Smooth muscle cell (in vitro differentiated cells): Measurements from ENCODE around the gene PSAPL1. TPM values are rescaled to one million over a fixed set of nuclear protein-coding genes. Genes with fewer than 3 reads are reported as not detected.

Source experiments
- DNase-seq: peaks from one replicate; lab custom pipeline; 2025; ENCODE audit not compliant: unreplicated experiment; lab: John Stamatoyannopoulos, UW
- H2AFZ ChIP-seq: fragments of 200-600 bp; sonication (generic); 2 replicates; pipeline ENCODE4 v1.6.0; 2016; ENCODE audit warnings: antibody characterized with exemption, low read depth, mild to moderate bottlenecking
- H3F3A ChIP-seq: fragments of 200-600 bp; sonication (generic); 2 replicates; pipeline ENCODE4 v1.6.0; 2017; ENCODE audit warnings: antibody characterized with exemption, low read depth
- H3K27ac ChIP-seq: fragments of 200-600 bp; sonication (generic); 2 replicates; pipeline ENCODE4 v1.5.1; 2016; ENCODE audit warnings: low read depth, mild to moderate bottlenecking
- H3K27me3 ChIP-seq: fragments of 200-600 bp; sonication (generic); 2 replicates; pipeline ENCODE4 v1.6.1; 2016; ENCODE audit warnings: low read depth, mild to moderate bottlenecking
- H3K36me3 ChIP-seq: fragments of 200-600 bp; sonication (generic); 2 replicates; pipeline ENCODE4 v1.5.1; 2016; ENCODE audit warnings: low read depth
- H3K4me1 ChIP-seq: fragments of 200-600 bp; sonication (generic); 2 replicates; pipeline ENCODE4 v1.5.1; 2016; ENCODE audit warnings: low read depth
- H3K4me2 ChIP-seq: fragments of 200-600 bp; sonication (generic); 2 replicates; pipeline ENCODE4 v1.6.0; 2016; ENCODE audit warnings: mild to moderate bottlenecking
- H3K4me3 ChIP-seq: fragments of 200-600 bp; sonication (generic); 2 replicates; pipeline ENCODE4 v1.5.1; 2016; ENCODE audit warnings: mild to moderate bottlenecking
- H3K79me2 ChIP-seq: fragments of 200-600 bp; sonication (generic); 2 replicates; pipeline ENCODE4 v1.6.0; 2016; ENCODE audit warnings: low read depth, mild to moderate bottlenecking
- H3K9ac ChIP-seq: fragments of 200-600 bp; sonication (generic); 2 replicates; pipeline ENCODE4 v1.6.0; 2016; ENCODE audit warnings: low read depth
- H3K9me3 ChIP-seq: fragments of 200-600 bp; sonication (generic); replicated peaks from 2 replicates; pipeline ENCODE4 v1.5.1; 2016; ENCODE audit warnings: low read depth
- H4K20me1 ChIP-seq: fragments of 200-600 bp; sonication (generic); 2 replicates; pipeline ENCODE4 v1.6.0; 2016; ENCODE audit warnings: low read depth
- CTCF ChIP-seq: fragments of 200-600 bp; sonication (generic); IDR thresholded peaks from 2 replicates; pipeline ENCODE4 v1.5.1; 2017; ENCODE audit warnings: borderline replicate concordance, mild to moderate bottlenecking, antibody characterized with exemption; ENCODE audit not compliant: insufficient read depth, poor library complexity, severe bottlenecking
- WGBS: methylation state at CpG from one replicate; pipeline ENCODE4 v1.1.7; 2016; ENCODE audit warnings: low lambda C conversion rate; 5-methylcytosine and 5-hydroxymethylcytosine counted together
- polyA plus RNA-seq: library from polyadenylated mRNA; unstranded; fragments of >200 nt; fragmentation: Nextera tagmentation; extraction: Ambion mirVana; gene quantifications from 2 replicates; pipeline ENCODE4 v1.2.1, GENCODE V29; 2016
- total RNA-seq: library from RNA; depleted of rRNA; stranded (reverse); fragments of >200 nt; gene quantifications from 2 replicates; pipeline ENCODE4 v1.2.3, GENCODE V29; 2014

PSAPL1 gene
- total and polyA plus RNA-seq, 2 experiments from 2014 or later, result not detected

DNA sequence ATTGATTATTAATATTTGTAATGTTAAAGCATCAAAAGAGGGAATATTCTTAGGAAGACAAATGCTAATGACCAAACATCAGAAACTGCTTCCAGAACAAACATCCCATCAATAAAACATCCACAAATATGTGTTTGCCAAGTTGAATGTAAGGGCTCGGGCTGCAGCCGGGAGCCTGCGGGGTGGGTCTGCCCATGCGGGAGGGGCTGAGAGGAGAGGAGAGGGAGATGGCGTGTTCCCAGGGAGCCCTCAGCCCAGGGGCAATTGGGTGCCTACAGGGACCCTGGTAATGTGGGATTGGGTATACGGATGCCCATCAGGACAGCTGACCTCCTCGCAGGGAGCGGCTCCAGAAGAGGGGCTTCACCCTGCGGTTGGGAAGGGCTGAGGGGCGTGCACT lies 38.4 kb upstream of the PSAPL1 start:
- no peak for DNase-seq
- Histone ChIP-seq H3K4me3 (no peak overlapping the region), H3K36me3 (no peaks in the 10 kb centered on the region), H3K9me3 (no peaks in the 10 kb centered on the region), H3K4me2 (no peak overlapping the region), H2AFZ (no peak overlapping the region), H3K27ac (no peak overlapping the region), H4K20me1 (no peaks in the 10 kb centered on the region), H3K9ac (no peak overlapping the region), H3K27me3 (no peaks in the 10 kb centered on the region), H3F3A (no peaks in the 10 kb centered on the region), H3K79me2 (no peaks in the 10 kb centered on the region), H3K4me1 (peaks cover 6% of the 10 kb centered on the region)
- WGBS, result 77% methylated on average over 10 of the region's 10 CpGs
- no peak for TF ChIP-seq CTCF

DNA sequence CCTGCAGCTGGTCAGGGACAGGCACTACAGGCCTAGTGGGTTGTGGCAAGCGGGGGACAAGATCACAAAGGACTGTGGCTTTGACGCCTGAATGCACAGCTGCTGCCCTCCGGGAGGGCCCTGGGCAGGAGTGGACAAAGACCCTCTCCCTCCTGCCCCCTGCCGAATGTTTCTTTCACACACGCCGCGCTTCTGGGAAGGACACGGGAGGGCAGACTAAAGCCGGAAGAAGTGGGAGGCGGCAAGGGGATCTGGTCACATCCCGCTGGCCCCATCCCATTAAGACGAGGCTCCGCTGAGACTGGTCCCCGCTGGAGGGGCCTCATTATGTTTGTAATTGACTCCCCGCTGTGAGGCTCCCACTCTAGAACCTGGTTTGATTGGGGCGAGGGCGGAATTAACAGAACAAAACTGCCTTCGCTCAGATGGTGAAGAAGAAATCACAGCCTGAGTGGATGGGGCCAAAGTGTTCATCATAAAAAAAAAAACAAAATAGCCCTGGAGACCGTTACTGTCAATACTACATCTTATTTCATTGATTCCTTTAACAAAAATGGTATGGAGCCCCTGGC lies 37.8 kb upstream of the PSAPL1 start:
- no peak overlapping the region for H3K9ac ChIP-seq
- no peaks in the 10 kb centered on the region for H3K9me3 ChIP-seq
- H3K36me3 ChIP-seq, result no peaks in the 10 kb centered on the region
- H3K27ac ChIP-seq, result no peak overlapping the region
- H3K27me3 ChIP-seq, result no peaks in the 10 kb centered on the region
- no peak overlapping the region for H2AFZ ChIP-seq
- 47% methylated on average over 19 of the region's 19 CpGs for WGBS
- H3K4me1 ChIP-seq, result peaks cover 6% of the 10 kb centered on the region
- no peaks in the 10 kb centered on the region for H3K79me2 ChIP-seq
- DNase-seq, result no peak
- no peak overlapping the region for H3K4me3 ChIP-seq
- no peak overlapping the region for H3K4me2 ChIP-seq
- no peaks in the 10 kb centered on the region for H3F3A ChIP-seq
- no peak for TF ChIP-seq CTCF
- no peaks in the 10 kb centered on the region for H4K20me1 ChIP-seq

DNA sequence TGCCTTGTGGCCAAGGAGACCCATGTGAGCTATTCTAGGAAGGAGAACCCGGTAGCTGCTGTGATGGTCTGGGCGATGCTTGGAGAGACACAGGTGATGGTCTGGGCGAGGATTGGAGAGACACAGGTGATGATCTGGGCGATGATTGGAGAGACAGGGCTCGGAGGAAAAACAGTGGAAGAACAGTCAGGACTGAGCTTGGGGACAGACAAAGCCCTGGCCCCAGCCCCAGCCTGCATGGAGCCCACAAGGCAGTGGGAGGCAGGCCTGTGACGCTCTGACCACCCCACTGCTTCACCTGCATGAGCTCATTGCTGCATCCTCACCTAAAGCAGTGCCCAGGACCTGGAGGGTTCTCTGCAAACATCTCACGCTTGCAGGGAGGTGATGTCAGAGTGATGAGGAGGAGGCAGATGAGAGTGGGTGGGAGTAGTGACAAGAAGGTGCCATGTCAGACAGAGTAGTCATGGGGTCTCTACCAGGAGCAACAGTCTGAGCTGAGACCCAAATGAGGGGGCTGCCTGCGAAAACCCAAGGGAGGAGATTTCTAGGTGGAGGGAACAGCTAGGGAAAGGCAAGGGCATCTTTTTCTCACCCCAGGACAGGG lies 35.9 kb upstream of the PSAPL1 start:
- Histone ChIP-seq H3F3A (no peaks in the 10 kb centered on the region), H3K9me3 (no peaks in the 10 kb centered on the region), H2AFZ (no peak overlapping the region), H3K36me3 (no peaks in the 10 kb centered on the region), H3K27ac (no peak overlapping the region), H3K4me3 (no peak overlapping the region), H3K9ac (no peak overlapping the region), H3K27me3 (no peaks in the 10 kb centered on the region), H3K79me2 (no peaks in the 10 kb centered on the region), H4K20me1 (no peaks in the 10 kb centered on the region), H3K4me1 (peaks cover 6% of the 10 kb centered on the region), H3K4me2 (no peak overlapping the region)
- no peak for TF ChIP-seq CTCF
- WGBS, result 82% methylated on average over 8 of the region's 8 CpGs
- no peak for DNase-seq

DNA sequence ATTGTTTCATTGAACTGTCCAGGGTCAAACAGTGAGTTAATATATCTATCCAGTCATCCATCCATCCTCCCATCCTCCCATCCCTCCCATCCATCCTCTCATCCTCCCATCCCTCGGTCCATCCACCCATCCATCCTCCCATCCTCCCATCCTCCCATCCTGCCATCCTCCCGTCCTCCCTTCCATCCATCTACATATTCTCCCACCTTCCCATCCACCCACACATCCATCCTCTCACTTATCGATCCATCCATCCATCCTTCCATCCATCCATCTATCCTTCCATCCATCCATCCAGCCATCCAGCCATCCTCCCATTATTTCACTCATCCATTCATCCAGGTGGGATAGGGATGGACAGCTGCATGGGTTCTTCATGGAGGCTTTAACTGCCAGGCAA lies 35.4 kb upstream of the PSAPL1 start:
- H3K4me2 ChIP-seq, result no peak overlapping the region
- H4K20me1 ChIP-seq, result no peaks in the 10 kb centered on the region
- H3K9me3 ChIP-seq, result no peaks in the 10 kb centered on the region
- no peaks in the 10 kb centered on the region for H3K36me3 ChIP-seq
- H3F3A ChIP-seq, result no peaks in the 10 kb centered on the region
- H3K27ac ChIP-seq, result no peak overlapping the region
- H2AFZ ChIP-seq, result no peak overlapping the region
- 86% methylated on average over 3 of the region's 3 CpGs for WGBS
- H3K9ac ChIP-seq, result no peak overlapping the region
- no peak for DNase-seq
- H3K27me3 ChIP-seq, result no peaks in the 10 kb centered on the region
- H3K4me3 ChIP-seq, result no peak overlapping the region
- TF ChIP-seq CTCF, result no peak
- no peaks in the 10 kb centered on the region for H3K79me2 ChIP-seq
- H3K4me1 ChIP-seq, result peaks cover 6% of the 10 kb centered on the region
